Endothelial cell of umbilical vein (primary cell): ENCODE measurements around the gene WBP2.

Experiments used
- CTCF ChIP-seq, 2 donors: IDR thresholded peaks; 1 replicate in 1 of 2; 2 replicates in 1 of 2; pipeline ENCODE4 v1.5.1; 2011; ENCODE audit warnings: low read length in 2 of 2, mild to moderate bottlenecking in 2 of 2, moderate library complexity in 2 of 2, control low read depth in 1 of 2, inconsistent platforms in 1 of 2, low read depth in 1 of 2; ENCODE audit not compliant: insufficient read depth in 1 of 2; ENCODE audit errors: extremely low read depth in 1 of 2
- FOS ChIP-seq: IDR thresholded peaks from 2 replicates; pipeline ENCODE4 v1.6.1; 2011; ENCODE audit warnings: mild to moderate bottlenecking, low read length, moderate library complexity, borderline replicate concordance; ENCODE audit not compliant: insufficient read depth
- MYC ChIP-seq: IDR thresholded peaks from one replicate; pipeline ENCODE4 v1.6.1; 2011; ENCODE audit warnings: mild to moderate bottlenecking, low read depth, low read length
- POLR2A ChIP-seq: IDR thresholded peaks from 2 replicates; pipeline ENCODE4 v1.6.1; 2012; ENCODE audit warnings: low read depth, mild to moderate bottlenecking, control low read depth, low read length
- POLR2AphosphoS5 ChIP-seq: IDR thresholded peaks from 2 replicates; pipeline ENCODE4 v1.6.1; 2012; ENCODE audit warnings: low read depth, mild to moderate bottlenecking, control low read depth, low read length, moderate library complexity; ENCODE audit not compliant: insufficient read depth

- TF ChIP-seq CTCF (IDR thresholded peaks at IDR 0.05; ENCODE audit: extremely low read depth in 1 of 2, insufficient read depth in 1 of 2, low read depth in 1 of 2, low read length in 2 of 2) = no peak
- TF ChIP-seq POLR2A = no peak
- no peak for TF ChIP-seq FOS
- TF ChIP-seq POLR2AphosphoS5 = no peak
- no peak for TF ChIP-seq MYC
These were observed 36.0 kb upstream of the WBP2 start for GRCh38 chr17:75891022-75891604.
